Psoas muscle (tissue), 8 donors: ENCODE measurements around the gene NPY4R. TPM values are rescaled to one million over a fixed set of nuclear protein-coding genes. Genes with fewer than 3 reads are reported as not detected.
"Not testable (repeated sequence)": the region's sequence is repeated elsewhere in the genome, so short reads cannot be mapped to it uniquely, and the experiment has no call there.

Experiments
- ATAC-seq, 4 donors: fragments of 200-7000 bp; cut with Tn5 transposase; one replicate each; pipeline ENCODE4 v1.9.1; 2020; ENCODE audit warnings: moderate library complexity in 3 of 4, mild to moderate bottlenecking in 2 of 4
- DNase-seq, 2 donors: peaks; one replicate each; pipeline ENCODE4 v3.0.0-alpha.2; 2020
- H3K27ac ChIP-seq: fragments of 200-600 bp; one replicate; pipeline ENCODE4 v1.8.0; 2022
- H3K27me3 ChIP-seq, 3 donors: fragments of 200-600 bp in 1 of 3; one replicate each; pipeline versions ENCODE4 v1.6.1 to v1.8.0; 2013 to 2022; ENCODE audit warnings: low read length in 2 of 3, mild to moderate bottlenecking in 2 of 3, moderate library complexity in 1 of 3; ENCODE audit not compliant: insufficient read depth in 3 of 3
- H3K36me3 ChIP-seq, 2 donors: fragments of 200-600 bp in 1 of 2; one replicate each; pipeline versions ENCODE4 v1.6.1 to v1.8.0; 2013 to 2022; ENCODE audit warnings: low read depth in 1 of 2, mild to moderate bottlenecking in 1 of 2, moderate library complexity in 1 of 2; ENCODE audit not compliant: insufficient read depth in 1 of 2
- H3K4me1 ChIP-seq: fragments of 200-600 bp; one replicate; pipeline ENCODE4 v1.8.0; 2022
- H3K4me3 ChIP-seq: fragments of 200-600 bp; one replicate; pipeline ENCODE4 v1.8.0; 2022; ENCODE audit warnings: mild to moderate bottlenecking
- H3K9me3 ChIP-seq: fragments of 200-600 bp; one replicate; pipeline ENCODE4 v1.8.0; 2022
- WGBS, 3 donors: extraction: QIAGEN DNeasy Blood & Tissue Kit; methylation state at CpG; one replicate each; pipeline versions ENCODE4 v1.1.6 to v1.1.7; 2013; 5-methylcytosine and 5-hydroxymethylcytosine counted together
- intact Hi-C, 2 donors: fragments of 100-400 bp; cut with DNase I; formaldehyde crosslinking; loops; one replicate each; pipeline versions ENCODE4 v1.11.0 to v1.14.2; 2022
- polyA plus RNA-seq, 3 donors: library from polyadenylated mRNA; stranded (reverse); fragments of 200-250 nt; gene quantifications; one replicate each; pipeline ENCODE4 v1.2.3, GENCODE V29; 2013
- total RNA-seq, 4 donors: library from RNA; stranded (reverse); fragmentation: NEBNext Ultra II Directional in 2 of 4; extraction: Animal tissue kit (Norgen Biotek cat#: 25700) in 2 of 4; gene quantifications; one replicate each; pipeline versions ENCODE4 v1.2.1 to v1.2.4, GENCODE V29; 2021 to 2023
- donor health status: healthy with polysubstance abuse.
- donor health status: DM: no; HTN: no; CAD: no; lungs with moderate emphysema.
- donor health status: Bipolar disorder and iron deficiency.
- donor health status: healthy.
- donor health status: DM: yes; HTN: yes; CAD: no.
- donor health status: DM: no; HTN: no; CAD: no.
- donor health status: DM: no; HTN: no; CAD: no.
- donor health status: DM: yes; HTN: yes; CAD: no.

NPY4R gene
- total and polyA plus RNA-seq, 7 donors, result 0.04 TPM; not detected in 6

- H3K9me3 ChIP-seq, intact Hi-C loops, H3K4me3 ChIP-seq, DNase-seq, H3K27ac ChIP-seq, ATAC-seq, H3K27me3 ChIP-seq, H3K36me3 ChIP-seq, H3K4me1 ChIP-seq: not testable (repeated sequence)
- no CpG with 5 or more reads among the region's 2 CpGs for WGBS, 3 donors
Observed at GRCh38 chr10:46423550-46423949, 42.2 kb downstream of the NPY4R start.

GRCh38 chr10:46419570-46420379 is 46.0 kb downstream of the NPY4R start:
- intact Hi-C loops, H3K9me3 ChIP-seq, H3K4me1 ChIP-seq, ATAC-seq, H3K27me3 ChIP-seq, DNase-seq, H3K36me3 ChIP-seq, H3K4me3 ChIP-seq, H3K27ac ChIP-seq: not testable (repeated sequence)
- WGBS, 3 donors, result 44 to 54% (median 51%) methylated on average over 4 of the region's 13 CpGs

- WGBS, 3 donors, result 67 to 84% (median 79%) methylated on average over 1 to 5 of the region's 7 CpGs
- H3K27me3 ChIP-seq, DNase-seq, H3K36me3 ChIP-seq, H3K9me3 ChIP-seq, intact Hi-C loops, H3K4me1 ChIP-seq, H3K4me3 ChIP-seq, H3K27ac ChIP-seq: not testable (repeated sequence)
- peak in 1 of 4 donors; percentile 29 for ATAC-seq
Observed at GRCh38 chr10:46418283-46418682, 47.5 kb downstream of the NPY4R start.

GRCh38 chr10:46415291-46415690 is 50.5 kb downstream of the NPY4R start:
- H3K27ac ChIP-seq, H3K4me3 ChIP-seq, H3K27me3 ChIP-seq, H3K4me1 ChIP-seq, intact Hi-C loops, ATAC-seq, H3K36me3 ChIP-seq, H3K9me3 ChIP-seq, DNase-seq: not testable (repeated sequence)
- WGBS, 3 donors, result 60 to 91% (median 70%) methylated on average over 3 to 4 of the region's 6 CpGs

- H3K9me3 ChIP-seq, H3K4me1 ChIP-seq, H3K4me3 ChIP-seq, intact Hi-C loops, DNase-seq, H3K27ac ChIP-seq, H3K27me3 ChIP-seq, ATAC-seq, H3K36me3 ChIP-seq: not testable (repeated sequence)
- no CpG with 5 or more reads among the region's 5 CpGs for WGBS, 3 donors
Observed at GRCh38 chr10:46412665-46413064, 53.1 kb downstream of the NPY4R start.

GRCh38 chr10:46411123-46411522 is 54.6 kb downstream of the NPY4R start:
- DNase-seq, H3K27ac ChIP-seq, H3K9me3 ChIP-seq, H3K4me1 ChIP-seq, ATAC-seq, intact Hi-C loops, H3K27me3 ChIP-seq, H3K4me3 ChIP-seq, H3K36me3 ChIP-seq: not testable (repeated sequence)

Other genes starting within 250 kb of the NPY4R start
- gene ANTXRL, start 179.0 kb downstream of the NPY4R start, total RNA-seq, result not detected
- gene ANTXRL, start 179.0 kb downstream of the NPY4R start, polyA plus RNA-seq, result under 1 TPM in 1 of 3 donors, not detected in 2; 0.06 TPM
- gene ANXA8L1, start 90.2 kb downstream of the NPY4R start, total RNA-seq, result under 1 TPM in 1 of 4 donors, not detected in 3; 0.15 TPM
- gene ANXA8L1, start 90.2 kb downstream of the NPY4R start, polyA plus RNA-seq, result not detected
- not detected for gene GPRIN2, start 90.7 kb upstream of the NPY4R start, total RNA-seq
- gene GPRIN2, start 90.7 kb upstream of the NPY4R start, polyA plus RNA-seq, result not detected
- 1 to 10 TPM; 1.7 to 2.8 (median 2.5) TPM for gene SYT15, start 113.2 kb upstream of the NPY4R start, total RNA-seq
- under 1 TPM; 0.18 to 0.98 (median 0.80) TPM for gene SYT15, start 113.2 kb upstream of the NPY4R start, polyA plus RNA-seq